ENCODE data around the gene TMEM117.

GRCh38 chr12:44034906-44035305 is 199.0 kb downstream of the TMEM117 start:
- no peak for TF ChIP-seq POLR2A (IDR thresholded peaks at IDR 0.05; ENCODE audit: extremely low read depth, insufficient read length)
- no peak for TF ChIP-seq CTCF (IDR thresholded peaks at IDR 0.05; ENCODE audit: low read depth, low read length)
- TF ChIP-seq MAX (IDR thresholded peaks at IDR 0.05; ENCODE audit: low read depth, low read length): no peak
- no peak for TF ChIP-seq MYC (IDR thresholded peaks at IDR 0.05; ENCODE audit: low read depth, low read length)

All from NB4 (cell line).